ENCODE data around the gene KIR2DL4. TPM values are rescaled to one million over a fixed set of nuclear protein-coding genes. Genes with fewer than 3 reads are reported as not detected.

Gene KIR2DL4
- total RNA-seq, 1 experiment from 2014 or later = not detected

- CTCF ChIA-PET = no interaction called here
- TF ChIP-seq, protein P1, sequence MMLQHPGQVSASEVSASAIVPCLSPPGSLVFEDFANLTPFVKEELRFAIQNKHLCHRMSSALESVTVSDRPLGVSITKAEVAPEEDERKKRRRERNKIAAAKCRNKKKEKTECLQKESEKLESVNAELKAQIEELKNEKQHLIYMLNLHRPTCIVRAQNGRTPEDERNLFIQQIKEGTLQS (IDR thresholded peaks at IDR 0.05) = no peak
- TF ChIP-seq EZH2phosphoT487 (IDR thresholded peaks at IDR 0.05; ENCODE audit: borderline replicate concordance) (no peak), CEBPB (IDR thresholded peaks at IDR 0.05; ENCODE audit: low read depth) (no peak), SRF (IDR thresholded peaks at IDR 0.05; ENCODE audit: low read depth) (no peak)
- Histone ChIP-seq H3K79me2 (ENCODE audit: insufficient read depth, low read length) (no peaks in the 10 kb centered on the region), H3K27ac (ENCODE audit: low read depth, low read length) (no peak overlapping the region), H3K4me3 (replicated peaks in 1 of 2; ENCODE audit: low read depth in 1 of 2, low read length in 2 of 2) (no peak overlapping the region), H3K4me1 (ENCODE audit: control insufficient read depth in 1 of 2, insufficient read depth in 2 of 2, low read length in 2 of 2) (no peaks in the 10 kb centered on the region), H3K9me3 (ENCODE audit: control insufficient read depth in 1 of 2, insufficient read depth in 1 of 2, low read depth in 1 of 2, low read length in 2 of 2) (no peaks in the 10 kb centered on the region), H3K9ac (ENCODE audit: low read length) (no peak overlapping the region), H4K20me1 (ENCODE audit: insufficient read depth) (no peaks in the 10 kb centered on the region), H3K27me3 (ENCODE audit: insufficient read depth, low read length) (peaks cover 27% of the 10 kb centered on the region), H3K4me2 (ENCODE audit: low read length) (no peak overlapping the region), H3K9me2 (ENCODE audit: insufficient read depth) (no peaks in the 10 kb centered on the region), H3K36me3 (ENCODE audit: control insufficient read depth in 1 of 2, insufficient read depth in 2 of 2, low read length in 2 of 2) (no peaks in the 10 kb centered on the region), H2AFZ (ENCODE audit: low read depth, low read length, poor library complexity, severe bottlenecking) (no peak overlapping the region)
- RAD21 ChIA-PET (ENCODE audit: low non-redundant PET in 1 of 2, low total read pairs in 2 of 2, uncharacterized antibody in 2 of 2, unreplicated experiment in 2 of 2) = no interaction called here
- BruUV-seq (replicated peaks) = no TSS peak
- ATAC-seq = no peak
- intact Hi-C loops (cut with micrococcal nuclease) = no loop called here
- POLR2A ChIA-PET = no interaction called here
- DNase-seq (ENCODE audit: low read depth, low spot score) = no peak
These were observed 12.7 kb upstream of the KIR2DL4 start for GRCh38 chr19:54790711-54791110.

- Histone ChIP-seq H3K79me2 (ENCODE audit: insufficient read depth, low read length) (no peaks in the 10 kb centered on the region), H3K9me3 (ENCODE audit: control insufficient read depth in 1 of 2, insufficient read depth in 1 of 2, low read depth in 1 of 2, low read length in 2 of 2) (no peaks in the 10 kb centered on the region)
- intact Hi-C loops (cut with micrococcal nuclease) = no loop called here
- TF ChIP-seq ZFX (IDR thresholded peaks at IDR 0.05) = no peak
- TF ChIP-seq CBX3 (IDR thresholded peaks at IDR 0.05; ENCODE audit: low read depth) = no peak
- TF ChIP-seq, protein P1 (IDR thresholded peaks at IDR 0.05) = no peak
- TF ChIP-seq YY1 (IDR thresholded peaks at IDR 0.05; ENCODE audit: extremely low read depth, insufficient replicate concordance, low read depth, low read length) = no peak
- no peak for TF ChIP-seq RAD21 (IDR thresholded peaks at IDR 0.05; ENCODE audit: low read depth)
- TF ChIP-seq, protein P2, sequence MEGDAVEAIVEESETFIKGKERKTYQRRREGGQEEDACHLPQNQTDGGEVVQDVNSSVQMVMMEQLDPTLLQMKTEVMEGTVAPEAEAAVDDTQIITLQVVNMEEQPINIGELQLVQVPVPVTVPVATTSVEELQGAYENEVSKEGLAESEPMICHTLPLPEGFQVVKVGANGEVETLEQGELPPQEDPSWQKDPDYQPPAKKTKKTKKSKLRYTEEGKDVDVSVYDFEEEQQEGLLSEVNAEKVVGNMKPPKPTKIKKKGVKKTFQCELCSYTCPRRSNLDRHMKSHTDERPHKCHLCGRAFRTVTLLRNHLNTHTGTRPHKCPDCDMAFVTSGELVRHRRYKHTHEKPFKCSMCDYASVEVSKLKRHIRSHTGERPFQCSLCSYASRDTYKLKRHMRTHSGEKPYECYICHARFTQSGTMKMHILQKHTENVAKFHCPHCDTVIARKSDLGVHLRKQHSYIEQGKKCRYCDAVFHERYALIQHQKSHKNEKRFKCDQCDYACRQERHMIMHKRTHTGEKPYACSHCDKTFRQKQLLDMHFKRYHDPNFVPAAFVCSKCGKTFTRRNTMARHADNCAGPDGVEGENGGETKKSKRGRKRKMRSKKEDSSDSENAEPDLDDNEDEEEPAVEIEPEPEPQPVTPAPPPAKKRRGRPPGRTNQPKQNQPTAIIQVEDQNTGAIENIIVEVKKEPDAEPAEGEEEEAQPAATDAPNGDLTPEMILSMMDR (IDR thresholded peaks at IDR 0.05 in 2 of 3, conservative IDR thresholded peaks at IDR 0.05 in 1 of 3; ENCODE audit: borderline replicate concordance in 1 of 3, insufficient read depth in 1 of 3, low read depth in 2 of 3, low read length in 2 of 3) = no peak
- no peak for TF ChIP-seq POLR2AphosphoS5 (IDR thresholded peaks at IDR 0.05; ENCODE audit: low read depth, low read length)
- no peak for TF ChIP-seq ZNF274 (IDR thresholded peaks at IDR 0.05; ENCODE audit: low read depth, low read length)
- no peak for TF ChIP-seq JUND (IDR thresholded peaks at IDR 0.05)
- no peak for TF ChIP-seq ELF1 (IDR thresholded peaks at IDR 0.05; ENCODE audit: borderline replicate concordance, low read depth)
- no peak for TF ChIP-seq TCF7L2 (IDR thresholded peaks at IDR 0.05; ENCODE audit: borderline replicate concordance, extremely low read depth, insufficient read depth, insufficient read length)
- TF ChIP-seq CEBPB (IDR thresholded peaks at IDR 0.05; ENCODE audit: low read depth) = no peak
- TF ChIP-seq EZH2phosphoT487 (IDR thresholded peaks at IDR 0.05; ENCODE audit: borderline replicate concordance) = no peak
- TF ChIP-seq, protein P3, sequence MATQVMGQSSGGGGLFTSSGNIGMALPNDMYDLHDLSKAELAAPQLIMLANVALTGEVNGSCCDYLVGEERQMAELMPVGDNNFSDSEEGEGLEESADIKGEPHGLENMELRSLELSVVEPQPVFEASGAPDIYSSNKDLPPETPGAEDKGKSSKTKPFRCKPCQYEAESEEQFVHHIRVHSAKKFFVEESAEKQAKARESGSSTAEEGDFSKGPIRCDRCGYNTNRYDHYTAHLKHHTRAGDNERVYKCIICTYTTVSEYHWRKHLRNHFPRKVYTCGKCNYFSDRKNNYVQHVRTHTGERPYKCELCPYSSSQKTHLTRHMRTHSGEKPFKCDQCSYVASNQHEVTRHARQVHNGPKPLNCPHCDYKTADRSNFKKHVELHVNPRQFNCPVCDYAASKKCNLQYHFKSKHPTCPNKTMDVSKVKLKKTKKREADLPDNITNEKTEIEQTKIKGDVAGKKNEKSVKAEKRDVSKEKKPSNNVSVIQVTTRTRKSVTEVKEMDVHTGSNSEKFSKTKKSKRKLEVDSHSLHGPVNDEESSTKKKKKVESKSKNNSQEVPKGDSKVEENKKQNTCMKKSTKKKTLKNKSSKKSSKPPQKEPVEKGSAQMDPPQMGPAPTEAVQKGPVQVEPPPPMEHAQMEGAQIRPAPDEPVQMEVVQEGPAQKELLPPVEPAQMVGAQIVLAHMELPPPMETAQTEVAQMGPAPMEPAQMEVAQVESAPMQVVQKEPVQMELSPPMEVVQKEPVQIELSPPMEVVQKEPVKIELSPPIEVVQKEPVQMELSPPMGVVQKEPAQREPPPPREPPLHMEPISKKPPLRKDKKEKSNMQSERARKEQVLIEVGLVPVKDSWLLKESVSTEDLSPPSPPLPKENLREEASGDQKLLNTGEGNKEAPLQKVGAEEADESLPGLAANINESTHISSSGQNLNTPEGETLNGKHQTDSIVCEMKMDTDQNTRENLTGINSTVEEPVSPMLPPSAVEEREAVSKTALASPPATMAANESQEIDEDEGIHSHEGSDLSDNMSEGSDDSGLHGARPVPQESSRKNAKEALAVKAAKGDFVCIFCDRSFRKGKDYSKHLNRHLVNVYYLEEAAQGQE (IDR thresholded peaks at IDR 0.05; ENCODE audit: low read depth) = no peak
These were observed 11.9 kb upstream of the KIR2DL4 start for GRCh38 chr19:54791476-54791875.

More at GRCh38 chr19:54791476-54791875, 11.9 kb upstream of the KIR2DL4 start:
- Histone ChIP-seq H3K36me3 (ENCODE audit: control insufficient read depth in 1 of 2, insufficient read depth in 2 of 2, low read length in 2 of 2) (no peaks in the 10 kb centered on the region), H3K4me1 (ENCODE audit: control insufficient read depth in 1 of 2, insufficient read depth in 2 of 2, low read length in 2 of 2) (no peaks in the 10 kb centered on the region), H2AFZ (ENCODE audit: low read depth, low read length, poor library complexity, severe bottlenecking) (no peak overlapping the region), H3K4me2 (ENCODE audit: low read length) (no peak overlapping the region), H3K27ac (ENCODE audit: low read depth, low read length) (no peak overlapping the region), H3K27me3 (ENCODE audit: insufficient read depth, low read length) (peaks cover 27% of the 10 kb centered on the region), H3K4me3 (replicated peaks in 1 of 2; ENCODE audit: low read depth in 1 of 2, low read length in 2 of 2) (no peak overlapping the region), H3K9ac (ENCODE audit: low read length) (no peak overlapping the region), H3K9me2 (ENCODE audit: insufficient read depth) (no peaks in the 10 kb centered on the region), H4K20me1 (ENCODE audit: insufficient read depth) (no peaks in the 10 kb centered on the region)
- ChIA-PET RAD21 (ENCODE audit: low non-redundant PET in 1 of 2, low total read pairs in 2 of 2, uncharacterized antibody in 2 of 2, unreplicated experiment in 2 of 2) (no interaction called here), POLR2A (no interaction called here), CTCF (no interaction called here)
- no TSS peak for BruUV-seq (replicated peaks)
- DNase-seq (ENCODE audit: low read depth, low spot score) (no peak), ATAC-seq (no peak)
